HEK293T (cell line): ENCODE data around the gene CRIP1.

Source experiments
- BHLHE40 ChIP-seq: fragments of 450-650 bp; IDR thresholded peaks from 2 replicates; pipeline ENCODE4 v1.6.1; 2016; ENCODE audit warnings: mild to moderate bottlenecking, moderate library complexity, borderline replicate concordance
- CTBP1 ChIP-seq: fragments of 450-650 bp; IDR thresholded peaks from 2 replicates; pipeline ENCODE4 v1.6.1; 2016; ENCODE audit warnings: borderline replicate concordance
- ELF4 ChIP-seq: fragments of 450-650 bp; IDR thresholded peaks from 2 replicates; pipeline ENCODE4 v1.6.1; 2017; ENCODE audit warnings: antibody characterized with exemption
- FOXM1 ChIP-seq: fragments of 450-650 bp; IDR thresholded peaks from 2 replicates; pipeline ENCODE4 v1.6.1; 2017; ENCODE audit warnings: mild to moderate bottlenecking, borderline replicate concordance
- HDGF ChIP-seq: fragments of 450-650 bp; IDR thresholded peaks from 2 replicates; pipeline ENCODE4 v1.6.1; 2017; ENCODE audit warnings: antibody characterized with exemption, borderline replicate concordance
- NFRKB ChIP-seq: fragments of 450-650 bp; IDR thresholded peaks from 2 replicates; pipeline ENCODE4 v1.6.1; 2016; ENCODE audit warnings: mild to moderate bottlenecking, moderate library complexity
- SP1 ChIP-seq: fragments of 450-650 bp; IDR thresholded peaks from 2 replicates; pipeline ENCODE4 v1.6.1; 2017
- TF ChIP-seq, protein P1 (sequence below): fragments of 450-650 bp; IDR thresholded peaks from 2 replicates; pipeline ENCODE4 v1.6.1; 2016

DNA sequence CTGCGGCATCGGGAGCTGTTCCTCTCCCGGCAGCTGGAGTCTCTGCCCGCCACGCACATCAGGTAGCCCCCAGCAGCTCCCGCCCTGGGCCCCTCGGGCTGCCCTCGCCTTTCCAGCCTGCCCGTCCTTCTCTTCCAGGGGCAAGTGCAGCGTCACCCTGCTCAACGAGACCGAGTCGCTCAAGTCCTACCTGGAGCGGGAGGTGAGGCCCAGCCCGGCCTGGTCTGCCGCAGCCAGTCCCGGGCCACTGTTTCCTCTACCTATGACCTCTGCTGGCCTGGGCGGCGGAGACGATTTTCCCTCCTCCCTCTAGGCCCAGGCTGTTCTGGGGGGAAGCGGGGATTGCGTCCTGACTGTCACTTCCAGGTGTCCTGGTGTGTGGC lies 36.6 kb upstream of the CRIP1 start:
- no peak for TF ChIP-seq HDGF
- TF ChIP-seq, protein P1, sequence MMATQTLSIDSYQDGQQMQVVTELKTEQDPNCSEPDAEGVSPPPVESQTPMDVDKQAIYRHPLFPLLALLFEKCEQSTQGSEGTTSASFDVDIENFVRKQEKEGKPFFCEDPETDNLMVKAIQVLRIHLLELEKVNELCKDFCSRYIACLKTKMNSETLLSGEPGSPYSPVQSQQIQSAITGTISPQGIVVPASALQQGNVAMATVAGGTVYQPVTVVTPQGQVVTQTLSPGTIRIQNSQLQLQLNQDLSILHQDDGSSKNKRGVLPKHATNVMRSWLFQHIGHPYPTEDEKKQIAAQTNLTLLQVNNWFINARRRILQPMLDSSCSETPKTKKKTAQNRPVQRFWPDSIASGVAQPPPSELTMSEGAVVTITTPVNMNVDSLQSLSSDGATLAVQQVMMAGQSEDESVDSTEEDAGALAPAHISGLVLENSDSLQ, result no peak
- TF ChIP-seq ELF4, result no peak
- TF ChIP-seq SP1, result no peak
- TF ChIP-seq NFRKB, result no peak
- TF ChIP-seq FOXM1, result no peak
- no peak for TF ChIP-seq BHLHE40
- no peak for TF ChIP-seq CTBP1
